IMR-90 (cell line): Measurements from ENCODE around the gene PLAAT3. TPM values are rescaled to one million over a fixed set of nuclear protein-coding genes. Genes with fewer than 3 reads are reported as not detected.
A peak's percentile ranks its signal among the peaks of the same experiment; 100 is the strongest.

Experiments
- ATAC-seq: fragments of 200-7000 bp; cut with Tn5 transposase; 2 replicates; pipeline ENCODE4 v1.9.1; 2020; ENCODE audit warnings: low read depth, mild to moderate bottlenecking, moderate library complexity
- BruUV-seq: library from RNA; stranded (reverse); fragments of 400-500 nt; replicated peaks from 2 replicates; lab custom pipeline; 2021; lab: Mats Ljungman, UMichigan
- CTCF ChIA-PET: fragments of 300-600 bp; formaldehyde crosslinking; extraction: SDS; loops from one replicate; lab custom pipeline; 2021; ENCODE audit warnings: antibody characterized with exemption; lab: Yijun Ruan, JAX
- POLR2A ChIA-PET: fragments of 300-600 bp; sonication (Branson Sonifier 250); formaldehyde crosslinking; loops from one replicate; lab custom pipeline; 2022; ENCODE audit warnings: antibody characterized with exemption; ENCODE audit not compliant: unreplicated experiment; lab: Charles Lee
- DNase-seq: peaks from one replicate; pipeline ENCODE4 v3.0.0; 2013
- H2AFZ ChIP-seq: replicated peaks from 2 replicates; pipeline ENCODE3; 2013; ENCODE audit warnings: low read length, mild to moderate bottlenecking; ENCODE audit not compliant: poor library complexity
- H2AK5ac ChIP-seq: 2 replicates; pipeline ENCODE4 v1.6.1; 2013; ENCODE audit warnings: low read depth, low read length, inconsistent platforms
- H2AK9ac ChIP-seq: replicated peaks from 2 replicates; pipeline ENCODE3; 2013; ENCODE audit warnings: mild to moderate bottlenecking, low read depth, low read length, moderate library complexity; ENCODE audit not compliant: poor library complexity
- H2BK120ac ChIP-seq: 2 replicates; pipeline ENCODE4 v1.6.1; 2013; ENCODE audit warnings: low read depth, low read length, inconsistent platforms
- H2BK15ac ChIP-seq: 3 replicates; pipeline ENCODE4 v1.6.1; 2013; ENCODE audit warnings: low read depth, low read length, inconsistent platforms
- H2BK20ac ChIP-seq: 2 replicates; pipeline ENCODE4 v1.6.1; 2013; ENCODE audit warnings: low read depth, mild to moderate bottlenecking, inconsistent platforms, low read length, moderate library complexity
- H2BK5ac ChIP-seq: 2 replicates; pipeline ENCODE4 v1.6.1; 2013; ENCODE audit warnings: mild to moderate bottlenecking, low read depth, low read length, inconsistent platforms; ENCODE audit not compliant: poor library complexity, severe bottlenecking
- H3K14ac ChIP-seq: replicated peaks from 2 replicates; pipeline ENCODE4 v1.6.1; 2013; ENCODE audit warnings: low read depth, low read length, inconsistent platforms
- H3K18ac ChIP-seq: 2 replicates; pipeline ENCODE4 v1.6.1; 2013; ENCODE audit warnings: low read depth, low read length, control low read depth
- H3K23ac ChIP-seq: 2 replicates; pipeline ENCODE4 v1.6.1; 2013; ENCODE audit warnings: low read depth, low read length, inconsistent platforms
- H3K27ac ChIP-seq: 2 replicates; pipeline ENCODE4 v1.5.1; 2013; ENCODE audit warnings: mild to moderate bottlenecking, control low read depth, low read length; ENCODE audit not compliant: insufficient read depth
- H3K27me3 ChIP-seq: 2 replicates; pipeline ENCODE4 v1.6.1; 2013; ENCODE audit warnings: low read length; ENCODE audit not compliant: control insufficient read depth, insufficient read depth
- H3K36me3 ChIP-seq: 2 replicates; pipeline ENCODE4 v1.6.1; 2013; ENCODE audit warnings: low read length, mixed read lengths; ENCODE audit not compliant: control insufficient read depth, insufficient read depth
- H3K4ac ChIP-seq: 2 replicates; pipeline ENCODE4 v1.6.1; 2013; ENCODE audit warnings: low read depth, low read length, inconsistent platforms
- H3K4me1 ChIP-seq: 2 replicates; pipeline ENCODE4 v1.6.1; 2013; ENCODE audit warnings: low read length, mixed read lengths; ENCODE audit not compliant: control insufficient read depth, insufficient read depth
- H3K4me2 ChIP-seq: 2 replicates; pipeline ENCODE4 v1.6.1; 2013; ENCODE audit warnings: low read depth, mild to moderate bottlenecking, control low read depth, low read length, moderate library complexity
- H3K4me3 ChIP-seq: 2 replicates; pipeline ENCODE4 v1.5.1; 2013; ENCODE audit warnings: low read depth, mild to moderate bottlenecking, control low read depth, low read length, moderate library complexity; ENCODE audit not compliant: insufficient read depth
- H3K56ac ChIP-seq: 2 replicates; pipeline ENCODE4 v1.6.1; 2013; ENCODE audit warnings: low read length, inconsistent platforms; ENCODE audit not compliant: insufficient read depth; ENCODE audit errors: extremely low read depth
- H3K79me1 ChIP-seq, 2 experiments: 2 replicates each; pipeline ENCODE4 v1.6.1; 2013; ENCODE audit warnings: low read length in 2 of 2, inconsistent platforms in 1 of 2, low read depth in 1 of 2
- H3K9ac ChIP-seq: 2 replicates; pipeline ENCODE4 v1.6.1; 2013; ENCODE audit warnings: low read depth, low read length, control low read depth
- H3K9me1 ChIP-seq: 2 replicates; pipeline ENCODE4 v1.6.1; 2013; ENCODE audit warnings: low read length, inconsistent platforms; ENCODE audit not compliant: insufficient read depth
- H3K9me3 ChIP-seq: 2 replicates; pipeline ENCODE4 v1.6.1; 2013; ENCODE audit warnings: low read length; ENCODE audit not compliant: control insufficient read depth, insufficient read depth
- H4K20me1 ChIP-seq: 2 replicates; pipeline ENCODE4 v1.6.1; 2013; ENCODE audit warnings: low read length, inconsistent platforms; ENCODE audit not compliant: insufficient read depth
- H4K5ac ChIP-seq: 2 replicates; pipeline ENCODE4 v1.6.1; 2013; ENCODE audit warnings: mild to moderate bottlenecking, low read depth, low read length, control low read depth
- H4K8ac ChIP-seq, 2 experiments: 2 replicates each; pipeline ENCODE4 v1.6.1; 2013; ENCODE audit warnings: low read depth in 2 of 2, low read length in 2 of 2, control low read depth in 1 of 2, inconsistent platforms in 1 of 2
- H4K91ac ChIP-seq: 2 replicates; pipeline ENCODE4 v1.6.1; 2013; ENCODE audit warnings: low read depth, low read length, inconsistent platforms; ENCODE audit not compliant: insufficient read depth
- BHLHE40 ChIP-seq: fragments of 150-350 bp; IDR thresholded peaks from 2 replicates; pipeline ENCODE4 v1.6.1; 2016; ENCODE audit warnings: mild to moderate bottlenecking, low read depth, low read length
- CEBPB ChIP-seq: IDR thresholded peaks from 2 replicates; pipeline ENCODE4 v1.6.1; 2012; ENCODE audit warnings: low read depth, low read length, improper control_type of control experiment
- CHD1 ChIP-seq: IDR thresholded peaks from 2 replicates; pipeline ENCODE4 v1.6.1; 2012; ENCODE audit warnings: low read depth, low read length, improper control_type of control experiment
- FOS ChIP-seq: fragments of 150-350 bp; IDR thresholded peaks from 2 replicates; pipeline ENCODE4 v1.6.1; 2016; ENCODE audit warnings: low read depth, low read length
- MAFK ChIP-seq: IDR thresholded peaks from 2 replicates; pipeline ENCODE4 v1.6.1; 2012; ENCODE audit warnings: low read depth, low read length, improper control_type of control experiment
- MAZ ChIP-seq: IDR thresholded peaks from 2 replicates; pipeline ENCODE4 v1.6.1; 2012; ENCODE audit warnings: low read depth, mild to moderate bottlenecking, low read length, improper control_type of control experiment, moderate library complexity, borderline replicate concordance
- POLR2A ChIP-seq: IDR thresholded peaks from 2 replicates; pipeline ENCODE4 v1.6.1; 2012; ENCODE audit warnings: mild to moderate bottlenecking, low read depth, low read length
- RAD21 ChIP-seq: IDR thresholded peaks from 2 replicates; pipeline ENCODE4 v1.6.1; 2012; ENCODE audit warnings: low read length, improper control_type of control experiment
- RCOR1 ChIP-seq: IDR thresholded peaks from 2 replicates; pipeline ENCODE4 v1.6.1; 2012; ENCODE audit warnings: mild to moderate bottlenecking, low read length, improper control_type of control experiment; ENCODE audit not compliant: insufficient replicate concordance
- SMC3 ChIP-seq: fragments of 150-350 bp; IDR thresholded peaks from 2 replicates; pipeline ENCODE4 v1.6.1; 2016; ENCODE audit warnings: low read depth, mild to moderate bottlenecking, antibody characterized with exemption, low read length, moderate library complexity
- WGBS, 2 experiments: methylation state at CpG; one replicate each; pipeline versions ENCODE4 v1.1.5 to v1.1.7; 2013; ENCODE audit warnings: missing lambda C conversion rate in 2 of 2; ENCODE audit not compliant: insufficient read length in 1 of 2; ENCODE audit errors: extremely low coverage in 2 of 2; 5-methylcytosine and 5-hydroxymethylcytosine counted together
- dilution Hi-C: fragments of 300-500 bp; cut with HindIII; formaldehyde crosslinking; loops from one replicate; pipeline ENCODE4 v1.14.3; 2018; ENCODE audit warnings: low sequenced_read_pairs; ENCODE audit not compliant: unreplicated experiment
- in situ Hi-C: fragments of 300-500 bp; cut with MboI; formaldehyde crosslinking; loops from 3 replicates; pipeline ENCODE4 v1.14.3; 2019; ENCODE audit warnings: low sequenced_read_pairs, inconsistent platforms, mixed read lengths
- intact Hi-C: fragments of 100-400 bp; cut with micrococcal nuclease; formaldehyde crosslinking; loops from 2 replicates; pipeline ENCODE4 v1.10.0; 2022
- polyA plus RNA-seq, 3 experiments: library from polyadenylated mRNA; depleted of rRNA; stranded (reverse); fragments of >200 nt; gene quantifications; 2 replicates each; pipeline ENCODE4 v1.2.3, GENCODE V29; 2012; ENCODE audit warnings: low replicate concordance in 1 of 3
- total RNA-seq: library from RNA; depleted of rRNA; stranded (reverse); fragments of >200 nt; gene quantifications from 2 replicates; pipeline ENCODE4 v1.2.3, GENCODE V29; 2012
- TF ChIP-seq, protein P1 (sequence below): fragments of 150-350 bp; IDR thresholded peaks from 2 replicates; pipeline ENCODE4 v1.6.1; 2017; ENCODE audit warnings: mild to moderate bottlenecking, antibody characterized with exemption, low read length, low read depth

Gene PLAAT3
- total and polyA plus RNA-seq, 2 of the 4 experiments (the other 2 are of a cell fraction), result 3.2 to 3.9 TPM

DNA sequence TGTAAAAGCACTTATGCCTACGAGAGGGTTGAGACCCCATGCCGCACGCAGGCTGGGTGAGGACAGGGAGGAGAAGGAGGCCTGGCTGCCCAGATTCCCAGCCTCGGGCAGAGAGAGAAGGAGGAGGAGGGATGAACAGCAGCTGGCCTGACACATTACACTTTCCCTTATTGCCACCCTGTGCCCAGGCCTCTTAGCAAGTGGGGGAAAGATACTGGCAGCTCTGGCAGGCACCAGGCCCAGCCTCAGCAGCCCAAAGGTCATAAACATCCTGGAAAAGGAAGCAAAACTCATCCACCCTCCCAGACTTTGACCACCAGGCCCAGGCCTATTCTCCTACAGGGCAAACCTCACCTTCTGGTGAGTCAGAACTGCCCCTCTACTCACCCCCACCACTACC is 4.7 kb downstream of the PLAAT3 start:
- no peak overlapping the region for H3K23ac ChIP-seq
- no peak overlapping the region for H3K14ac ChIP-seq
- DNase-seq (no peak), ATAC-seq (no peak)
- no peak overlapping the region for H3K4me3 ChIP-seq
- H3K27ac ChIP-seq, result no peak overlapping the region
- H3K4me2 ChIP-seq, result no peak overlapping the region
- H2BK120ac ChIP-seq, result 0 out of 2 replicates have a peak overlapping the region, but pooled peaks have one; percentile 6
- H4K5ac ChIP-seq, result peak overlapping the region; percentile 8; the same call in 1 of the 2 replicates
- peak overlapping the region; percentile 47; the same call in 1 of the 2 replicates for H3K18ac ChIP-seq
- in situ Hi-C loops (no loop called here), intact Hi-C loops (no loop called here), dilution Hi-C loops (no loop called here)
- H4K20me1 ChIP-seq, result no peaks in the 10 kb centered on the region
- H2AK5ac ChIP-seq, result 0 out of 2 replicates have a peak overlapping the region, but pooled peaks have one; percentile 43
- H3K56ac ChIP-seq, result no peak overlapping the region
- no peaks in the 10 kb centered on the region for H3K9me3 ChIP-seq
- BruUV-seq, result no TSS peak
- no peak for TF ChIP-seq MAFK
- no peak for TF ChIP-seq POLR2A
- no peak for TF ChIP-seq FOS
- TF ChIP-seq RCOR1, result no peak
- TF ChIP-seq, protein P1, sequence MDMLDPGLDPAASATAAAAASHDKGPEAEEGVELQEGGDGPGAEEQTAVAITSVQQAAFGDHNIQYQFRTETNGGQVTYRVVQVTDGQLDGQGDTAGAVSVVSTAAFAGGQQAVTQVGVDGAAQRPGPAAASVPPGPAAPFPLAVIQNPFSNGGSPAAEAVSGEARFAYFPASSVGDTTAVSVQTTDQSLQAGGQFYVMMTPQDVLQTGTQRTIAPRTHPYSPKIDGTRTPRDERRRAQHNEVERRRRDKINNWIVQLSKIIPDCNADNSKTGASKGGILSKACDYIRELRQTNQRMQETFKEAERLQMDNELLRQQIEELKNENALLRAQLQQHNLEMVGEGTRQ, result no peak
- TF ChIP-seq MAZ, result no peak
- TF ChIP-seq CEBPB, result no peak
- TF ChIP-seq CHD1, result no peak
- TF ChIP-seq SMC3, result no peak
- no peak for TF ChIP-seq BHLHE40
- TF ChIP-seq RAD21, result no peak
- H2AK9ac ChIP-seq, result peak overlapping the region; percentile 47
- H3K27me3 ChIP-seq, result 0 out of 2 replicates have a peak, but pooled peaks cover 2% of the 10 kb centered on the region
- no peak overlapping the region for H3K9ac ChIP-seq
- H2BK5ac ChIP-seq, result no peak overlapping the region
- peaks cover 9% of the 10 kb centered on the region; the same call in 1 of the 2 replicates for H3K4me1 ChIP-seq
- no peak overlapping the region; the same call in 1 of the 2 replicates for H4K91ac ChIP-seq
- H3K36me3 ChIP-seq, result no peaks in the 10 kb centered on the region
- peak overlapping the region; percentile 14; the same call in 1 of the 2 replicates for H3K4ac ChIP-seq
- no peaks in the 10 kb centered on the region for H3K79me1 ChIP-seq
- H4K8ac ChIP-seq, result peak overlapping the region in 1 of 2 experiments; percentile 31; a peak in 1 of 4 replicates
- ChIA-PET CTCF (no interaction called here), POLR2A (no interaction called here)
- H2BK15ac ChIP-seq, result no peak overlapping the region
- no peaks in the 10 kb centered on the region; the same call in 1 of the 2 replicates for H3K9me1 ChIP-seq
- H2BK20ac ChIP-seq, result no peak overlapping the region
- H2AFZ ChIP-seq, result no peak overlapping the region
- WGBS, 2 experiments, result no CpG with 5 or more reads among the region's 4 CpGs
